Measurements from ENCODE around the gene NUDT17.

The NUDT17 gene

DNA sequence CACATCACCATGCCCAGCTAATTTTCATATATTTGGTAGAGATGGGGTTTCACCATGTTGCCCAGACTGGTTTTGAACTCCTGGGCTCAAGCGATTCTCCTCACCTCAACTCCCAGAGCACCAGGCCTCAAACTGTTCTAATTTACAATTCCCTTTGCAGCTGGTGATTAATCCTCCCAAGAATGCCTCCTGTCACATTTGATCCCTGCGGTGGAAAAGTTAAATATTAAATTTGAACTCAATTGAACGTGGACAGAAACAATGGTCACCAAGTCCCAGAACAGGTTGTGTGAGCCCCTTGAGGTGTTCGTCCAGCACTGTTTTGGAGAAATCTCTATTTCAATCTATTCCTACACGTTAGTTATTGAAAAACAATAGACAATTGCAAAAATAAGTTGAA is 42.2 kb downstream of the NUDT17 start:
- in situ Hi-C loops (cut with MboI; ENCODE audit: low pct_unique_long_range_greater_than_20kb, low sequenced_read_pairs, unreplicated experiment) = loop anchor here (25.0 kb wide), 1 partner anchor 125 kb away; the partner anchor contains the start of gene HJV
- DNase-seq (ENCODE audit: low spot score) = no peak
- TF ChIP-seq CTCF (IDR thresholded peaks at IDR 0.05; ENCODE audit: extremely low read depth, insufficient read depth, missing control alignments) = no peak

DNA sequence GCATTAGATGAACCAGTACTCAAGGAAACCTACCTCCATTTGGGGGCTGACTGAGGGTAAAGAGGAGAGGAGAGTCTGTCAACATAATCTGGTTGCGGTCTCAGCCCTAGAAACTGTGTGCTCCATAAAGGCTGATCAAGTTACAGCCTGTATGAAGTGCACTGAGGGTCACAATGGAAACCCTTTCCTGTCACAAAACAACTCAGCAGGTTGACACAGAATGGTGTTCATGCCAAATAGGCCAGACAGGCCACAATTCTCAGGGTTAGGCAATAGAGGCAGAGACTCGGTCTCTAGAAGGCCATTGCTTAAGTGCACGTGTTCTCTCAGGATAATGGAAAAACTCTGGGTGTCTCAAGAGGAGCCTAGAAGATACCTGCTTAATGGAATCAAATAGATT is 44.3 kb downstream of the NUDT17 start:
- in situ Hi-C loops (cut with MboI; ENCODE audit: low pct_unique_long_range_greater_than_20kb, low sequenced_read_pairs, unreplicated experiment) = loop anchor here (25.0 kb wide), 1 partner anchor 123 kb away; the partner anchor contains the start of gene HJV
- DNase-seq (ENCODE audit: low spot score) = no peak
- TF ChIP-seq CTCF (IDR thresholded peaks at IDR 0.05; ENCODE audit: extremely low read depth, insufficient read depth, missing control alignments) = no peak

DNA sequence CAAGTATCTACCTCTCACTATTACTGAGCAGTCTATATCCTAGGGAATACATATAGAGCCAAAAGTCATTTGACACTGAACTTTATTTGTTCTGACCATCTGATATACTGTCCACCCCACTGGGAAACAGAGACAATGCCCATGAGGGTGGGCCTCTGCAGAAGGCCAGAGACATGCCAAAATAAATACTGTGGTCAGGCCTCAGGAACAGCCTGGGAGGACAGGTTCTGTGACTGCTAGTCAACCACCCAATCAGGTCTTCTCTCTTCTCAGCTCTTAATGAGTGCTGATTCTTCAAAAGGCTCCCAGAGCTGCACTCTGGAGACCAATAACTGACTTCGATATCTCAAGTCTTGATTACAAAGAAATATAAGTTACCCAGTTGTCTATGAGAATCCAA is 45.7 kb downstream of the NUDT17 start:
- DNase-seq (ENCODE audit: low spot score) = no peak
- in situ Hi-C loops (cut with MboI; ENCODE audit: low pct_unique_long_range_greater_than_20kb, low sequenced_read_pairs, unreplicated experiment) = loop anchor here (25.0 kb wide), 1 partner anchor 121 kb away; the partner anchor contains the start of gene HJV
- no peak for TF ChIP-seq CTCF (IDR thresholded peaks at IDR 0.05; ENCODE audit: extremely low read depth, insufficient read depth, missing control alignments)

GRCh38 chr1:145891587-145892485 is 46.4 kb downstream of the NUDT17 start:
- peak; percentile 77 for DNase-seq (ENCODE audit: low spot score)
- TF ChIP-seq CTCF (IDR thresholded peaks at IDR 0.05; ENCODE audit: extremely low read depth, insufficient read depth, missing control alignments) = peak; percentile 78
- in situ Hi-C loops (cut with MboI; ENCODE audit: low pct_unique_long_range_greater_than_20kb, low sequenced_read_pairs, unreplicated experiment) = loop anchor here (25.0 kb wide), 1 partner anchor 120 kb away; the partner anchor contains the start of gene HJV

GRCh38 chr1:145892486-145893087 is 47.2 kb downstream of the NUDT17 start:
- in situ Hi-C loops (cut with MboI; ENCODE audit: low pct_unique_long_range_greater_than_20kb, low sequenced_read_pairs, unreplicated experiment) = loop anchor here (25.0 kb wide), 1 partner anchor 120 kb away; the partner anchor contains the start of gene HJV
- DNase-seq (ENCODE audit: low spot score) = no peak
- TF ChIP-seq CTCF (IDR thresholded peaks at IDR 0.05; ENCODE audit: extremely low read depth, insufficient read depth, missing control alignments) = no peak

DNA sequence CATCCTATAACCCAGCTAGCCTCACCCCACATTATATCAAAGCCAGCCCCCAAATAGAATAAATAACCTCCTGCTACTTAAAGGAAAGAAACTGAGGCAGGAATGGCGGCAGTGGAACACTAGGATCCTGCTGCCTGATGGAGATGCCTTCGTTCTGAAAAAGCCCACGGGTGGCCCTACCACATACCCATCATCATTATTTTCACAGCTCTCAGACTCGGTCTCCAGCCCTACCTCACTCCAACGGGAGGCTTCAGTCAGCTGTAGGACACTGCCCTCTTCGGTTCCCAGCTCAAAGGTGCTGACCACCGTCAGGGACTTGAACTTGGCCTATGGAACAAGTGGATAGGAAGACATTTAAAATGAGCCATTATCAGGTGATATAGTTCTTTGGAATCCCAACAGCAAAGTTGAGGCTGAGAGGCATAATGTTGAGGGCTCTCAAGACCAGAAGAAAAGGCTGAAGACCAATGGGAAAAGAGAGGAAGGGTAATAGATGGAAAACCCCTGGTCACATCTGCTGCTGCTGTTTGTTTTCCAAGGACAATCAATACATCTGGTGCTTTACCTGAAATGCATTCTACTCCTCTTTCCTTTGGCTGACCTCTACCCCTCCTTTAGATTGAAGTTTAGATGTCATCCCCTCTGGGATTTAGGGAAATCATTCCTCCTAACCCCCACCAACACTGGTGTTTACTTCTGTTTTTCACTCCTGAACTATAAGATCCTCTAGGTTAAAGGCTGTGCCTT is 48.1 kb downstream of the NUDT17 start:
- no peak for DNase-seq (ENCODE audit: low spot score)
- TF ChIP-seq CTCF (IDR thresholded peaks at IDR 0.05; ENCODE audit: extremely low read depth, insufficient read depth, missing control alignments) = no peak
- in situ Hi-C loops (cut with MboI; ENCODE audit: low pct_unique_long_range_greater_than_20kb, low sequenced_read_pairs, unreplicated experiment) = loop anchor here (25.0 kb wide), 1 partner anchor 119 kb away; the partner anchor contains the start of gene HJV
